IMR-90 (cell line): Measurements from ENCODE around the gene TMEM74B.

Source experiments
- BHLHE40 ChIP-seq: fragments of 150-350 bp; IDR thresholded peaks from 2 replicates; pipeline ENCODE4 v1.6.1; 2016; ENCODE audit warnings: mild to moderate bottlenecking, low read depth, low read length
- CEBPB ChIP-seq: IDR thresholded peaks from 2 replicates; pipeline ENCODE4 v1.6.1; 2012; ENCODE audit warnings: low read depth, low read length, improper control_type of control experiment
- CHD1 ChIP-seq: IDR thresholded peaks from 2 replicates; pipeline ENCODE4 v1.6.1; 2012; ENCODE audit warnings: low read depth, low read length, improper control_type of control experiment
- CTCF ChIP-seq: conservative IDR thresholded peaks from 2 replicates; pipeline ENCODE4 v1.5.1; 2012; ENCODE audit warnings: mild to moderate bottlenecking, low read depth, low read length, improper control_type of control experiment
- ELK1 ChIP-seq: fragments of 150-350 bp; IDR thresholded peaks from 2 replicates; pipeline ENCODE4 v1.6.1; 2016; ENCODE audit warnings: low read depth, mild to moderate bottlenecking, low read length, moderate library complexity, borderline replicate concordance
- MAFK ChIP-seq: IDR thresholded peaks from 2 replicates; pipeline ENCODE4 v1.6.1; 2012; ENCODE audit warnings: low read depth, low read length, improper control_type of control experiment
- POLR2A ChIP-seq: IDR thresholded peaks from 2 replicates; pipeline ENCODE4 v1.6.1; 2012; ENCODE audit warnings: mild to moderate bottlenecking, low read depth, low read length

- TF ChIP-seq ELK1 (no peak), CTCF (no peak), BHLHE40 (no peak), MAFK (no peak), POLR2A (no peak), CEBPB (no peak), CHD1 (no peak)
These were observed 21.8 kb upstream of the TMEM74B start for GRCh38 chr20:1206366-1207148.
